GM12878 (cell line): Measurements from ENCODE around the gene PTGR3. TPM values are rescaled to one million over a fixed set of nuclear protein-coding genes. Genes with fewer than 3 reads are reported as not detected.

Experiments
- ATAC-seq: fragments of 200-7000 bp; cut with Tn5 transposase; 3 replicates; pipeline ENCODE4 v1.9.1; 2020; ENCODE audit warnings: mild to moderate bottlenecking, moderate library complexity
- BruUV-seq: library from RNA; stranded (reverse); fragments of 400-500 nt; replicated peaks from 2 replicates; lab custom pipeline; 2021; lab: Mats Ljungman, UMichigan
- CTCF ChIA-PET: fragments of 300-600 bp; sonication (Branson Sonifier 250); formaldehyde crosslinking; extraction: SDS; loops from one replicate; lab custom pipeline; 2021; ENCODE audit warnings: inconsistent platforms; lab: Yijun Ruan, JAX
- POLR2A ChIA-PET: fragments of 350-600 bp; formaldehyde crosslinking; extraction: SDS; loops from one replicate; lab custom pipeline; 2021; ENCODE audit warnings: inconsistent platforms; lab: Charles Lee
- RAD21 ChIA-PET: fragments of 300-600 bp; sonication (Branson Sonifier 250); formaldehyde crosslinking; loops from one replicate; lab custom pipeline; 2023; ENCODE audit warnings: antibody characterized with exemption; ENCODE audit not compliant: unreplicated experiment; lab: Charles Lee
- SMC1A ChIA-PET: fragments of 300-600 bp; sonication (Branson Sonifier 250); formaldehyde crosslinking; loops from one replicate; lab custom pipeline; 2023; ENCODE audit not compliant: unreplicated experiment, uncharacterized antibody; lab: Charles Lee
- DNase-seq: peaks from one replicate; pipeline ENCODE4 v3.0.0-alpha.2; 2011; ENCODE audit warnings: low read depth, low spot score
- FAIRE-seq: peaks from 3 replicates; lab custom pipeline; 2011; peaks lifted over from hg19 to GRCh38; lab: Jason Lieb, UNC
- H2AFZ ChIP-seq: 2 replicates; pipeline ENCODE4 v1.6.0; 2011; ENCODE audit warnings: low read depth, low read length, control low read depth; ENCODE audit not compliant: control insufficient read depth
- H3K27ac ChIP-seq: 2 replicates; pipeline ENCODE4 v1.5.1; 2011; ENCODE audit warnings: control low read depth; ENCODE audit not compliant: control insufficient read depth, insufficient read depth
- H3K27me3 ChIP-seq, 2 experiments: replicated peaks in 1 of 2; 2 replicates each; pipeline versions ENCODE4 v1.6.0 to v1.6.1; 2011; ENCODE audit warnings: low read length in 1 of 2; ENCODE audit not compliant: control insufficient read depth in 2 of 2, insufficient read depth in 2 of 2
- H3K36me3 ChIP-seq, 2 experiments: 2 replicates each; pipeline ENCODE4 v1.5.1; 2011; ENCODE audit warnings: low read length in 1 of 2; ENCODE audit not compliant: control insufficient read depth in 2 of 2, insufficient read depth in 2 of 2
- H3K4me1 ChIP-seq: 2 replicates; pipeline ENCODE4 v1.6.1; 2011; ENCODE audit warnings: mild to moderate bottlenecking, low read length, moderate library complexity, mixed read lengths; ENCODE audit not compliant: control insufficient read depth, insufficient read depth
- H3K4me2 ChIP-seq: 2 replicates; pipeline ENCODE4 v1.6.0; 2011; ENCODE audit warnings: control low read depth; ENCODE audit not compliant: control insufficient read depth, insufficient read depth
- H3K4me3 ChIP-seq: fragments of 200-600 bp; sonication (generic); 2 replicates; pipeline ENCODE4 v1.5.1; 2016
- H3K79me2 ChIP-seq: 2 replicates; pipeline ENCODE4 v1.6.0; 2011; ENCODE audit warnings: low read length; ENCODE audit not compliant: control insufficient read depth, insufficient read depth
- H3K9ac ChIP-seq: 2 replicates; pipeline ENCODE4 v1.8.0; 2011; ENCODE audit warnings: low read length, control low read depth, mixed read lengths; ENCODE audit not compliant: control insufficient read depth, insufficient read depth
- H3K9me3 ChIP-seq: replicated peaks from 3 replicates; pipeline ENCODE4 v1.5.1; 2011; ENCODE audit warnings: mild to moderate bottlenecking, low read length; ENCODE audit not compliant: control insufficient read depth, insufficient read depth
- H4K20me1 ChIP-seq: 2 replicates; pipeline ENCODE4 v1.6.0; 2011; ENCODE audit not compliant: control insufficient read depth, insufficient read depth
- JUNB ChIP-seq: IDR thresholded peaks from 2 replicates; pipeline ENCODE4 v1.6.1; 2016; ENCODE audit warnings: antibody characterized with exemption, mild to moderate bottlenecking
- MXI1 ChIP-seq: fragments of 150-350 bp; IDR thresholded peaks from 2 replicates; pipeline ENCODE4 v1.6.1; 2011; ENCODE audit warnings: low read depth, mild to moderate bottlenecking, inconsistent platforms, low read length, improper control_type of control experiment
- NR2C1 ChIP-seq: fragments of 450-650 bp; IDR thresholded peaks from 2 replicates; pipeline ENCODE4 v1.6.1; 2017; ENCODE audit warnings: antibody characterized with exemption, mild to moderate bottlenecking, moderate library complexity
- PML ChIP-seq: IDR thresholded peaks from 2 replicates; pipeline ENCODE4 v1.6.1; 2012; ENCODE audit warnings: low read length, inconsistent platforms
- RUNX3 ChIP-seq: IDR thresholded peaks from 2 replicates; pipeline ENCODE4 v1.6.1; 2012; ENCODE audit warnings: low read length, inconsistent platforms
- SMARCA5 ChIP-seq: fragments of 450-650 bp; IDR thresholded peaks from 2 replicates; pipeline ENCODE4 v1.6.1; 2017; ENCODE audit warnings: mild to moderate bottlenecking
- TBL1XR1 ChIP-seq: IDR thresholded peaks from 2 replicates; pipeline ENCODE4 v1.6.1; 2012; ENCODE audit warnings: low read depth, low read length, improper control_type of control experiment
- TCF12 ChIP-seq: IDR thresholded peaks from 2 replicates; pipeline ENCODE4 v1.6.1; 2011; ENCODE audit warnings: low read depth, mild to moderate bottlenecking, low read length
- TCF3 ChIP-seq: IDR thresholded peaks from 2 replicates; pipeline ENCODE4 v1.6.1; 2012; ENCODE audit warnings: low read depth, mild to moderate bottlenecking, low read length, borderline replicate concordance; ENCODE audit not compliant: insufficient read depth
- ZBED1 ChIP-seq: IDR thresholded peaks from 2 replicates; pipeline ENCODE4 v1.6.1; 2016; ENCODE audit warnings: borderline replicate concordance
- ZNF274 ChIP-seq: IDR thresholded peaks from one replicate; pipeline ENCODE4 v1.8.0; 2011; ENCODE audit not compliant: insufficient read length, insufficient read depth
- ZNF687 ChIP-seq: fragments of 450-650 bp; IDR thresholded peaks from 2 replicates; pipeline ENCODE4 v1.6.1; 2017; ENCODE audit warnings: mild to moderate bottlenecking, moderate library complexity
- ZSCAN29 ChIP-seq: fragments of 450-650 bp; IDR thresholded peaks from 2 replicates; pipeline ENCODE4 v1.6.1; 2017; ENCODE audit warnings: mild to moderate bottlenecking, moderate library complexity
- WGBS: methylation state at CpG from one replicate; pipeline ENCODE4 v1.1.6; 2016; ENCODE audit warnings: low lambda C conversion rate; ENCODE audit not compliant: insufficient replicate concordance, insufficient coverage; ENCODE audit errors: missing lambda C conversion rate; 5-methylcytosine and 5-hydroxymethylcytosine counted together
- in situ Hi-C: fragments of 300-500 bp; cut with MboI; formaldehyde crosslinking; loops from 9 replicates; pipeline ENCODE4 v1.14.3; 2018; ENCODE audit warnings: mixed read lengths
- intact Hi-C: fragments of 100-400 bp; cut with micrococcal nuclease; formaldehyde crosslinking; loops from one replicate; pipeline ENCODE4 v1.14.2; 2022; ENCODE audit not compliant: unreplicated experiment
- polyA plus RNA-seq, 11 experiments: library from polyadenylated mRNA; depleted of rRNA in 4 of 11; unstranded in 6 of 11; stranded (reverse) in 5 of 11; fragments of >200 nt; fragmentation: Nextera tagmentation in 4 of 11; fragmentation: Illumina TruSeq in 1 of 11; extraction: Ambion mirVana in 4 of 11; extraction: Trizol in 1 of 11; gene quantifications; 1 replicate in 1 of 11; 2 replicates in 10 of 11; pipeline versions ENCODE4 v1.2.1 to v1.2.3, GENCODE V29; 2011 to 2016; ENCODE audit warnings: inconsistent platforms in 2 of 11, missing spikeins in 2 of 11, low read depth in 1 of 11
- total RNA-seq, 4 experiments: library from RNA; depleted of rRNA in 3 of 4; stranded (reverse); fragments of >200 nt in 3 of 4; fragmentation: Illumina TruSeq in 1 of 4; extraction: Trizol in 1 of 4; gene quantifications; 2 replicates each; pipeline versions ENCODE4 v1.2.1 to v1.2.3, GENCODE V29; 2013 to 2021
- TF ChIP-seq, protein P1 (sequence below): fragments of 450-650 bp; IDR thresholded peaks from 2 replicates; pipeline ENCODE4 v1.6.1; 2018; ENCODE audit warnings: borderline replicate concordance, mild to moderate bottlenecking; ENCODE audit not compliant: partially characterized antibody
- TF ChIP-seq, protein P2 (sequence below): fragments of 450-650 bp; conservative IDR thresholded peaks from 2 replicates; pipeline ENCODE4 v1.6.1; 2017; ENCODE audit warnings: mild to moderate bottlenecking, moderate library complexity

PTGR3 gene
- total and polyA plus RNA-seq, 10 of the 15 experiments (the other 5 are each of a cell fraction or from before 2014, with no cell fraction given): 6.2 to 69.8 (median 21.9) TPM

- Histone ChIP-seq H3K9ac (peak overlapping the region; percentile 83), H3K36me3 (no peaks in the 10 kb centered on the region), H2AFZ (no peak overlapping the region), H3K27me3 (no peaks in the 10 kb centered on the region), H3K4me2 (peak overlapping the region; percentile 76), H3K27ac (peak overlapping the region; percentile 86), H4K20me1 (no peaks in the 10 kb centered on the region), H3K9me3 (no peaks in the 10 kb centered on the region), H3K79me2 (peaks cover 63% of the 10 kb centered on the region), H3K4me1 (peaks cover 2% of the 10 kb centered on the region; the same call in 1 of the 2 replicates), H3K4me3 (peak overlapping the region; percentile 96)
- ChIA-PET POLR2A (no interaction called here), SMC1A (no interaction called here), RAD21 (no interaction called here), CTCF (interaction anchor here (0.7 kb wide), 1 partner anchor 556 kb away, joined by 3 read pairs; no protein-coding TSS in a partner anchor)
- WGBS: under 1% methylated on average over 25 of the region's 26 CpGs
- DNase-seq (no peak), FAIRE-seq (peak; percentile 78), ATAC-seq (peak; percentile 15)
- intact Hi-C loops (loop anchor here (5.0 to 10.0 kb wide), 8 partner anchors 35 to 1277 kb away; partner anchors contain the start of genes CNDP2, FBXO15 and TIMM21), in situ Hi-C loops (loop anchor here (25.0 kb wide), 1 partner anchor 1905 kb away; no protein-coding TSS in a partner anchor)
- no TSS peak for BruUV-seq
- no peak for TF ChIP-seq NR2C1
- TF ChIP-seq TCF3: no peak
- TF ChIP-seq RUNX3: no peak
- no peak for TF ChIP-seq ZSCAN29
- no peak for TF ChIP-seq TBL1XR1
- no peak for TF ChIP-seq SMARCA5
- no peak for TF ChIP-seq ZNF687
- TF ChIP-seq, protein P1, sequence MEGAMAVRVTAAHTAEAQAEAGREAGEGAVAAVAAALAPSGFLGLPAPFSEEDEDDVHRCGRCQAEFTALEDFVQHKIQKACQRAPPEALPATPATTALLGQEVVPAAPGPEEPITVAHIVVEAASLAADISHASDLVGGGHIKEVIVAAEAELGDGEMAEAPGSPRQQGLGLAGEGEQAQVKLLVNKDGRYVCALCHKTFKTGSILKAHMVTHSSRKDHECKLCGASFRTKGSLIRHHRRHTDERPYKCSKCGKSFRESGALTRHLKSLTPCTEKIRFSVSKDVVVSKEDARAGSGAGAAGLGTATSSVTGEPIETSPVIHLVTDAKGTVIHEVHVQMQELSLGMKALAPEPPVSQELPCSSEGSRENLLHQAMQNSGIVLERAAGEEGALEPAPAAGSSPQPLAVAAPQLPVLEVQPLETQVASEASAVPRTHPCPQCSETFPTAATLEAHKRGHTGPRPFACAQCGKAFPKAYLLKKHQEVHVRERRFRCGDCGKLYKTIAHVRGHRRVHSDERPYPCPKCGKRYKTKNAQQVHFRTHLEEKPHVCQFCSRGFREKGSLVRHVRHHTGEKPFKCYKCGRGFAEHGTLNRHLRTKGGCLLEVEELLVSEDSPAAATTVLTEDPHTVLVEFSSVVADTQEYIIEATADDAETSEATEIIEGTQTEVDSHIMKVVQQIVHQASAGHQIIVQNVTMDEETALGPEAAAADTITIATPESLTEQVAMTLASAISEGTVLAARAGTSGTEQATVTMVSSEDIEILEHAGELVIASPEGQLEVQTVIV: no peak
- no peak for TF ChIP-seq PML
- no peak for TF ChIP-seq TCF12
- TF ChIP-seq ZBED1: no peak; the same call in 1 of the 2 replicates
- TF ChIP-seq, protein P2, sequence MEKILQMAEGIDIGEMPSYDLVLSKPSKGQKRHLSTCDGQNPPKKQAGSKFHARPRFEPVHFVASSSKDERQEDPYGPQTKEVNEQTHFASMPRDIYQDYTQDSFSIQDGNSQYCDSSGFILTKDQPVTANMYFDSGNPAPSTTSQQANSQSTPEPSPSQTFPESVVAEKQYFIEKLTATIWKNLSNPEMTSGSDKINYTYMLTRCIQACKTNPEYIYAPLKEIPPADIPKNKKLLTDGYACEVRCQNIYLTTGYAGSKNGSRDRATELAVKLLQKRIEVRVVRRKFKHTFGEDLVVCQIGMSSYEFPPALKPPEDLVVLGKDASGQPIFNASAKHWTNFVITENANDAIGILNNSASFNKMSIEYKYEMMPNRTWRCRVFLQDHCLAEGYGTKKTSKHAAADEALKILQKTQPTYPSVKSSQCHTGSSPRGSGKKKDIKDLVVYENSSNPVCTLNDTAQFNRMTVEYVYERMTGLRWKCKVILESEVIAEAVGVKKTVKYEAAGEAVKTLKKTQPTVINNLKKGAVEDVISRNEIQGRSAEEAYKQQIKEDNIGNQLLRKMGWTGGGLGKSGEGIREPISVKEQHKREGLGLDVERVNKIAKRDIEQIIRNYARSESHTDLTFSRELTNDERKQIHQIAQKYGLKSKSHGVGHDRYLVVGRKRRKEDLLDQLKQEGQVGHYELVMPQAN: 0 out of 2 replicates have a peak, but pooled peaks have one; percentile 54
- TF ChIP-seq JUNB: peak; percentile 45; the same call in 1 of the 2 replicates
- TF ChIP-seq MXI1: peak; percentile 69; the same call in 1 of the 2 replicates
- no peak for TF ChIP-seq ZNF274
Observed at GRCh38 chr18:75207310-75208154, 1.4 kb downstream of the PTGR3 start.
